Measurements from ENCODE around the gene HOXA5.

The HOXA5 gene

DNA sequence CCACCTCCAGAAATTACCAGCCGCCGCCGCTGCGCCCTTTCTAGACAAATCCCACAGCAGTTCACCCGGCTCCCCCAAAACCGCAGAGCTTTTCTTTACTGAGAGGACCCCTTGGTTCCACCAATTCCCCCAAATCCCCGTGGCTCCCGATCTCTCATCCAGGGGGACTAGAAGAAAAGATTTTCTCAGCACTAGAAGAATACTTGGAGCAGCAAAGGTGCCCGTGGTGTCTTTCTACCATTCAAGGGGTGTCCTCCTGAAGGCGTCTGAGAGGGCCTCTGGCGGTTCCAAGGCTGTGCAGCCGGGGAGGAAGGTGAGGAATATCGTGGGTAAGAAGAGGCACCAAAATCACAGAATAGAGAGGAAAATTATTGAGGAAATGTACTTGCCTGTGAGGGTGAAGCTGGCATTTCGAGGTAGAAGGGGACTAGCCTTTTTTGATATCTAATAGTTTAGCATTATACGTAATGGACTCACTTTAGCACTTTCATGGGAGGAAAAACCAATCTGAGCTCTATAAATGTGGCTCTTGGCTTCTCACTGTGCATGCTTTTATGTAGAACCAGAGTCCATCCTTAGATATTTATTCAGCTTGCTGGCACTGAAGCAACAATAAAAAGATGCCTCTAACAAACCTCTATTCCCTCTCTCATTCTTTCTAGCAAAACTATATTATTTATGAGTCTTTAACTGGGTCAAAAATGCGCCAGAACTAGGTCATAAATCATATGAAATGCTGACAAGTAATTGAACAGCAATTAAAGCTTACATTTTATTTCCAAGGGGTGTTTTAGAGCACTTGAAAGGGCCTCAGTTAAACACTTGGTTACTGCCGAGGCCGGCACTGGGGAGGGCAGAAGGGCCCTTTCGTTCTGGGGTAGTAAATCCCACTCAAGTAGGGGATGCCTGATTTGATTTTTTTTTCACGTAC is 27.2 kb downstream of the HOXA5 start:
- peak; percentile 74 for DNase-seq

GRCh38 chr7:27115221-27116026 is 28.1 kb downstream of the HOXA5 start:
- DNase-seq: no peak

GRCh38 chr7:27114881-27115220 is 28.6 kb downstream of the HOXA5 start:
- DNase-seq: no peak

DNA sequence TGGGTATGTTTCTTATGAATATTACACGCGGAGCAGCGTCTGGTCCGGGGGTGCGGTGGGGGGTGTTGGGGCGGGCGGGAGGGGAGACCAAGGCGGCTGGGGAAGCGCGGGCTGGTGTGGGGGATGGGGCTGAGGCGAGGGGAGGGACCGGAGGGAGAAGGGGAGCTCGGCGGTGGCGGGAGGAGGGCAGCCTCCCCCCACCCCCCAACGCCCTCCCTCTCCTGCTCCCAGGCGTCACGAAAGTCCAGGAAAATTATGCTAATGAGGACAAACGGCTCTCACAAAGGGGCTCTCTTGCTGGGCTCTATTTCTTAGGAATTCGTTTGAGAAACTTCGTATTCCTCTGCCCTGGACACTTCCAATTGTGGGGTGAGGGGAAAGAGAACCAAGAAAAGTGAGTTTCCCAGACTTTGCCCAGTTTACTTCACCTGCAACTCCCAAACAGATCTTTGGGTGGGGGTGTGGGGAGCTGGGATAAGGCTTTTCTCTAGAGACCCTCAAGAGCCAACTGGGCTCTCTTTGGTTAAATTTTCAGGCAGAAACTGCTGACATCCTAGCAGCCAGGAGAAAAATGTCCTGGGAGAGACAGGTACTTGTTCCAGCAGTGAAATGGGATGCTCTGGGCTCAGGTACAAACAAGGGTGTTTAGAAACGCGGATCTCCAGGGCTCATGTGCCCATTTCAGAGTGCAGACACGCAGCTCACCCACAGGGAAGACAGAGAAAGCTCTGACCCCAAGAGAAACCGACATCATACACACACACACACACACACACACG is 29.3 kb downstream of the HOXA5 start:
- DNase-seq: no peak

- DNase-seq: no peak
Observed at GRCh38 chr7:27112955-27113949, 30.2 kb downstream of the HOXA5 start.

DNA sequence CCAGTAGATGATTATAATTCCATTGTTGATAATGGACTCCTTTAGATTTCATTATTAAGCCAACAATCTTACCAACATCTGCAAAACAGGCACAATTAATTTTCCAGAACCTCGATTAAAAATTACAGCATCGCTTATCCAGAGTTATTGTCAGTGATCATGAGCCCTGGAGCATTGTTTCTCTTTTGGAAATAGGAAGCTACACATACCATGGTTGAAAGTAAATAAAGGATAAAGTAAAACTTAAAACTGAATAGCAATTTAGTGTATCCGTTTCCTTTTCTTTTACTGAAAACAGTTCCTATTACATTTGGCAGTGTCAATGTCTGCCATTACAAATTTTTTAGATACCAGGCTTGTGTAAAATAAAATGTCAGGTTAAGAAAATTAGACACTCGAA is 31.1 kb downstream of the HOXA5 start:
- DNase-seq: no peak

- no peak for DNase-seq
Observed at GRCh38 chr7:27111751-27112277, 31.7 kb downstream of the HOXA5 start.

DNA sequence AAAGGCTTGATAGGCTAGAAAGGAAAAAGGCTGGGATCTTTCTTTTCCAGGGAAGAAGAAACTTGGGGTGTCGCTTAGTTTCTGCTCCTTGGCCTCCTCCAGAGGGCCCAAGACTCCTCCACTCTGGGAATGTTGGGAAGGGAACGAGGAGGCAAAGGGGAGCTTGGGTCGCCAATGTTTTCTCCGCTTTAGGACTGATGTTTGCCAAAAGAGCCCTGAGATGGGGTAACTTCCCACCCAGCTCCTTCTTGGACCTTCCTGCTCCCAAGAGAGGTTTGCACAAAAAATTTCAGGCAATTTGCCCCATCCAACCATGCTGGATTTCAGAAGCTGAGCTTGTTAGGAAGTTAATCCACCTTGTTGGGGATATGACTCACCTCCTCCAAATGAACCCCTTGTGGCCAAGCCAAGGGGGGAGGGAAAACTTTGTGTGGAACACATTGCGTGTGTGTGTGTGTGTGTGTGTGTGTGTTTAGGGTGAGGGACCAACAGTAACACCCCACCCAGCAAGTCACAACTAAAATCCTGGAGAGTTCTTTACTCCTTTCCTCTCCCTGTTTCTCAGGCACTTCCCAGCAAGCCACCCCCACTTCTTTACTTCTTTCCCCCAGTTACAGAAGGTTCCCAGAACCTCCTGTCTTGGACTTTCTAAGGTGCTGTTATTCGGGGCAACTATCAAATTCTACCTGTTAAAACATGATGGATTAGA is 32.3 kb downstream of the HOXA5 start:
- DNase-seq: no peak

DNA sequence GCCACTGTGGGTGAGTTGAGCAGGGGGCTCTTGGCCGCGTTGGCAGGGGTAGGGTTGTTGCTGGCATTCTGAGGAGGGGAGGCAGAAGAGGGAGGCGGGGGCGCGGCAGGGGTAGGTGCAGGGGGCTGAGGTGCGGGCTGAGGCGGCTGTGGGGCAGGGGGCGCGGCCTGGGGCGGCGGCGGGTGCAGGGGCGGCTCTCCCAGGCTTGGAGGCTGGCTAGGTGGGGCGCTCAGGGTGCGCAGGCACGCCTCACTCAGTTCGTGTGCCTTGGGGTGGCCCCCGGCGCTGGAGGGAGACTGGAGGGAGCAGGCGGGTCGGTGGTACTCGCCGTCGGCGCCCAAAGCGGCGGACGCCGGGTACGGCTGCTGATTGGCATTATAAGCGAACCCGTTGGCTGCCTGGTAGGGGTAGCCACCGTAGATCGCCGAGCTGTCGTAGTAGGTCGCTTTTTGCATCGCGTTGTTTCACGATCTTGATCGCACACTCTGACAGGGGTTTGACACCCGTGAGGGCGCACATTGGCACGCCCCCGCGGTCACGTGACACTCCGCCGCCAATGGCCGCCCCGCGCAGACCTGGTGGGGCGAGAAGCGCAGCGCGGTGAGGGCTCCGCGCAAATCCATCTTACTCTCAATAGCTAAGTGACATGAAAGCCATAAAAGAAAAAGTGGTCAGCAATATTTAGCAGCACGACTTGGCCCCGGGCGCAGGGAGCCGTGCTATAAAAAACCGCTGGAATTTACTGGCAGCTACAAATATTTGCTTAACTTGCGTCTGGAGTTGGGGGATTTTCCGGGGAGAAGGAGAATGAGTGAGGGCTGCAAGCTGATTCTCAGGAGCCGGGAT is 33.1 kb downstream of the HOXA5 start:
- no peak for DNase-seq

- DNase-seq: no peak
Observed at GRCh38 chr7:27109466-27110185, 33.9 kb downstream of the HOXA5 start.

- no peak for DNase-seq
Observed at GRCh38 chr7:27108390-27109127, 34.9 kb downstream of the HOXA5 start.

DNA sequence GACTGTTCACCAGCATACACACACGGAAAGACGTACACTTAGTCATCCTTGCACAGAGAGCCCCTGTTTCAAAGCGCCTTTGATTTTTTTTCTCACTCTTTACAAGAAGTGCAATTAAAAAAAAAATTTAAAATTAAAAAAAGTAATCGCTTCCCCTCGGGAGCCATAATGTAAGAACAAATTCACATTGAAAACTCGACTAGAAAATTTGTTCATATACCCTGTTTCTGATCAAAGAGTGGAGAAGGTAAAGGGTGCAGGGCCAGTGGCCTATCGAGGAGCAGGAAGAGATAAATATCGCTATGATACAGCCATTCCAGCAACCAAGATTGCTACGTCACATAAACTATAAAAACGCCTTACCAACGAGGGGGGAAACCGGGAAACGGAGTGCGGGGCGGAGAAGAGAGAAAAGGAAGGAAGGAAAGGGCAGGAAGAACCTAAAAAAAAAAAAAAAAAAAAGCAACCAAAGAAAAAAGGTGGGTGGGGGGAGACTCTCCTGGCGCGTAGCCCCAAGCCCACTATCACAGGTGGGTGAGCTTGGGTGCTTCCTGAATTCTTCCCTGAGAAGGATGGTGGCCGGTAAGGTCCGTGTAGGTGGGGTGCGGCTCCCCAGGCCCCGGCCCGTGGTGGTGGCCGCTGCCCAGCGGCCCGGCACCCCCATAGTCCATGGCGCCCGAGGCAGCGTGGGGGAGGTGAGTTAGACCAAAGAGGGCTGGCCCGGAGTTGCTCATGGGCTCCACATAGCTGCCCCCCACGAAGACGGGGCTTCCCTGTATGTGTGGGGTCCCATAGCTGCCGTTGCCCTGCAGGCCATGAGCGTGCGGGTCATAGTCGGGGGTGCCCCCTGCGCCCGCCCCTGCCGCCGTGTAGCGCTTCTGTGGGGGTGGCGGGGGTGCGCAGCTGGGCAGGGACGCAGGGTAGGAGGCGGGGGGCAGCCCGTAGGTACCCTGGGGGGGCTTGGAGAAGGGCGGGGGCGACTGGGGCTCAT is 35.8 kb downstream of the HOXA5 start:
- DNase-seq: no peak

DNA sequence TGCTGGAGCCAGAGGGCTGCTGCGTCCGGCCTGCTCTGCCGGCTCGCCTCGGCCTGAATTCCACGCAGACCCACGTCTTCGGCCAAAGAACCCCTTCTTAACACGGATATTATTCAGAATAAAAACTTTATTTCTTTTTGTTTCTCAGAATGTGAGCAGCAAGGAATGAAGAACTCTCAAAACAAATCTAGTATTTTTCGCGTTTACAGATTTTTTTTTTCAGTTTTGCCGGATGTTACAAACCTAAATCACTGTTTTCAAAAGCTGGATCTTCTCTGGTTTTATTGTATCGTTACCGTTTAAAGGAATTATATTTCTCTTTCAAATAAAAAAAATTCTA is 36.6 kb downstream of the HOXA5 start:
- DNase-seq: no peak

DNA sequence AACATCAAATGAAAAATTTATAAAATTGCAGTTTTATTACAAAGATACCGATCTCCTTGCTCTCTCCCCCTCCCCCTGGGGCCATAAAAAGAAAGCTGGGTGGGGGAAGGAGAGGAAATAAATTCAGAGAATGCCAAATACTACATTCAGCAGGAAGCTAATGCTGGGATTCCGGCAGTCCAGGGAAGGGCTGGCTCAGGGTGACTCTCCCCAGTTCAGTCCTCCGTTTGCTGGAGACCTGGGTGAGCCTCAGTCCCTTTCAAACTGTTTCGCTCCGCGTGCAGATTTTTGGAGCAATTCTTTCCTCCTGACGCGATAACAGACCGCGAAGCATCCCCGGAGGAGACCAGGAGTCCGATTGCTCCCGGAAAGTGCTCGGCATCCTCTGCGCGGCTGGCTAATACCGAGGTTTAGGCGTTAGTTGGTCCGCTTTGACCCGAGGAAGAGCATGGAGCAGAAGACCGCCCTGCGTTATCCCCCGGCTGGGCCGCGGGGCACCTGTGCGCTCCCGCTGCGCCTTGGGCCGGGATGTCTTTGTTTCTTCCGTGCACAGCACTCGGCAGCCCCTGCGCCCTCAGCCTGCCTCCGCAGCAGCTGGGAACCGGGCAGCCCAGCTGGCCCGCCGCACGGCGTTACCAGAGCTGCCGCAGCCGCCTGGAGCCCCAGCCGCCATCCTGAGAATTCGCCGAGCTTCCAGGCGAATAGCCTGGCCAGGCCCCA is 37.1 kb downstream of the HOXA5 start:
- DNase-seq: no peak

GRCh38 chr7:27105301-27106031 is 38.0 kb downstream of the HOXA5 start:
- no peak for DNase-seq

All from DMS79 (cell line).